EL (cell line): ENCODE results near the gene KCNQ2.
"Not testable (repeated sequence)": the region's sequence is repeated elsewhere in the genome, so short reads cannot be mapped to it uniquely, and the experiment has no call there.

ENCODE experiments used
- DNase-seq: peaks from one replicate; pipeline ENCODE4 v3.0.0-alpha.2; 2016

KCNQ2 gene

GRCh38 chr20:63488315-63489251, 16.1 kb upstream of the KCNQ2 start:
- no peak for DNase-seq

GRCh38 chr20:63487781-63488241, 15.4 kb upstream of the KCNQ2 start:
- no peak for DNase-seq

- no peak for DNase-seq
These were observed 14.8 kb upstream of the KCNQ2 start for GRCh38 chr20:63487116-63487764.

GRCh38 chr20:63486300-63486855, 13.9 kb upstream of the KCNQ2 start:
- no peak for DNase-seq

- DNase-seq: no peak
These were observed 12.4 kb upstream of the KCNQ2 start for GRCh38 chr20:63484651-63485403.

- no peak for DNase-seq
These were observed 11.8 kb upstream of the KCNQ2 start for GRCh38 chr20:63484236-63484635.

- no peak for DNase-seq
These were observed 11.4 kb upstream of the KCNQ2 start for GRCh38 chr20:63483834-63484233.

GRCh38 chr20:63482021-63482587, 9.6 kb upstream of the KCNQ2 start:
- DNase-seq: no peak

- DNase-seq: no peak
These were observed 9.0 kb upstream of the KCNQ2 start for GRCh38 chr20:63481503-63481902.

GRCh38 chr20:63479695-63480419, 7.4 kb upstream of the KCNQ2 start:
- not testable (repeated sequence) for DNase-seq

GRCh38 chr20:63478346-63479302, 6.2 kb upstream of the KCNQ2 start:
- DNase-seq: no peak

- DNase-seq: no peak
These were observed 5.5 kb upstream of the KCNQ2 start for GRCh38 chr20:63477944-63478343.

GRCh38 chr20:63477061-63477616, 4.7 kb upstream of the KCNQ2 start:
- DNase-seq: no peak

- no peak for DNase-seq
These were observed 2.8 kb upstream of the KCNQ2 start for GRCh38 chr20:63475209-63475608.

GRCh38 chr20:63473555-63474449, 1.3 kb upstream of the KCNQ2 start:
- DNase-seq: no peak

GRCh38 chr20:63472862-63473390, 471 bp upstream of the KCNQ2 start:
- no peak for DNase-seq

- DNase-seq: no peak
These were observed 806 bp downstream of the KCNQ2 start for GRCh38 chr20:63471717-63471980.

GRCh38 chr20:63471002-63471716, 1.3 kb downstream of the KCNQ2 start:
- no peak for DNase-seq

GRCh38 chr20:63470410-63470809, 2.0 kb downstream of the KCNQ2 start:
- DNase-seq: no peak
